Measurements from ENCODE around the gene PRAC2.

PRAC2 gene

DNA sequence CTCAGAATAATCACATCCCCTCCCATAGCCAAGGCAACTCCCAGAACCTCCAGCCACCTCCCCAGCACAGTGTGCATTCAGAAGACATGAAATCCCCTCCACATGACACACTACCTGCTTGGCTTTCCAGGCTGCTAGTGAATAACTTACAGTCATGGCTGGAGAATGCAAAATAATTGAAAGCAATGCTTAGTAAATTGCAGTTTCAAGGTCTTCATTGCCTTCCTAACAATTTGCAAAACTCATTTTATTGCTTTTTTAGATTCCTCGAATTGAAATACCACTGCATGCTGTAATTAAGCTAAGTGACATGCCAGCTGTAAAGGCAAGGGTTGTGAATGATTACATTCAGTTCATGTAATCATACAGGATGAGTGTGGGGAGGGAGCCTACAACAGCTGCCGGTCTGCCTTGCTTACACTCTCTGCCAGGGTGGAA, 34.6 kb downstream of the PRAC2 start:
- TF ChIP-seq EP300 (IDR thresholded peaks at IDR 0.05; ENCODE audit: borderline replicate concordance) = no peak
- no peak for TF ChIP-seq FOXM1 (IDR thresholded peaks at IDR 0.05; ENCODE audit: borderline replicate concordance, low read depth)

DNA sequence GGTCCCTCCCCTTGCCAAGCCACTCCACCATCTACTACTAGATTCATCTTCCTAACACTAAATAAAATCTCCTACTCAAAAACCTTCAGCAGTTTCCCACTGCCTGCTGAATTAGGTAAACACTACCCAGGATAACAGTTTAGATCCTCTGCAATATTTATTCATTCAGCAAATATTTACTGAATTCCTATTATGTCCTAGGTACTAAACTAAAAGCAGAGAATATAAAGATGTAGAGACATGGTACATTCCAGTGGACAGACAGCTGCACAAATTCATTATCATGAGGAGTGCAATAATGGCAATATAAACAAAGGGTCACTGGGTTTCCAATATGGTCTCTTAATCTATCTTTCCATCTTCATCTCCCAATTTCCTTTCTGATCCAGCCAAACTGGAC, 36.3 kb downstream of the PRAC2 start:
- TF ChIP-seq TEAD4 (IDR thresholded peaks at IDR 0.05) (no peak), CEBPB (IDR thresholded peaks at IDR 0.05) (no peak), NFIC (IDR thresholded peaks at IDR 0.05) (no peak), ZBTB7A (IDR thresholded peaks at IDR 0.05; ENCODE audit: low read depth) (no peak), EGR1 (IDR thresholded peaks at IDR 0.05) (no peak), YY1 (IDR thresholded peaks at IDR 0.05; ENCODE audit: low read depth) (no peak), RAD21 (IDR thresholded peaks at IDR 0.05; ENCODE audit: low read depth) (no peak), FOXM1 (IDR thresholded peaks at IDR 0.05; ENCODE audit: borderline replicate concordance, low read depth) (no peak), CREB1 (IDR thresholded peaks at IDR 0.05; ENCODE audit: low read depth) (no peak)

DNA sequence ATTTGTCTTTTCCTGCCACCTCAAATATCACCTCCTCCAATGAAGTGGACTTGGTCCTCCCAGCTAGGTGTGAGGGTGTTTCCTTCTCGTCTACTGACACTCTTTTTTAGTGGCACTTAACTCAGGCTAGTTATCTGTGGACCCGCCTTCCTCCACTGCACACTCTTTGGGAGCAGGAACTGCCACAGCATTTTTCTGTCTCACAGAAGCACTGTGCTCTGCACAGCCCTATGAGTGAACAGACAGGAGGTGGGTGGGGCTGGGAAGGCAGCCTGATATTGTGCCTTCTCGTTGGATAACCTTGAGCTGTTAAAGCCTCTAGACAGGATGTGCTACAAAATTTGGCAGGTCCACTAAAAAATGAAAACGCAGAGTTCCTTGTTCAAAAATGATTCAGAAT, 37.4 kb downstream of the PRAC2 start:
- no peak for TF ChIP-seq EP300 (IDR thresholded peaks at IDR 0.05; ENCODE audit: borderline replicate concordance)
- TF ChIP-seq, protein P1, sequence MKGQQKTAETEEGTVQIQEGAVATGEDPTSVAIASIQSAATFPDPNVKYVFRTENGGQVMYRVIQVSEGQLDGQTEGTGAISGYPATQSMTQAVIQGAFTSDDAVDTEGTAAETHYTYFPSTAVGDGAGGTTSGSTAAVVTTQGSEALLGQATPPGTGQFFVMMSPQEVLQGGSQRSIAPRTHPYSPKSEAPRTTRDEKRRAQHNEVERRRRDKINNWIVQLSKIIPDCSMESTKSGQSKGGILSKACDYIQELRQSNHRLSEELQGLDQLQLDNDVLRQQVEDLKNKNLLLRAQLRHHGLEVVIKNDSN (IDR thresholded peaks at IDR 0.05) = no peak

DNA sequence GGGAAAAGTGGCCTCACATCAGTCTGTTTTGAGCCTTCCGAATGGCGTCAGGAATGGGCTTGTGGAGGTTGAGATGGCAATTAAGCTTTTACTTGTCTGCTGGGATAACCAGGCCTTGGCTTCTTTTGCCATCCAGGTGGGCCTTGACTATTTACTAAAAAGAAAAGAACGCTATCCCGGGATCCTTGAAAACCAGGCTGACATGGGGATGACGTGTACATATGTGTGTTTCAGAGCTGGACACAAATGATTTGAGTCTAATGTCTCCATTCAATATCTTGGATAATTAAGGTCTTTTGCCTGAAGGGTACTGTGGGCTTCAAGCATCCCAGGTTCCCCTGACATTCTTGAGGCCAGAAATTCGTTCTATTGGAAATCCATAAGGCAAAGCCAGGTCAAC, 38.1 kb downstream of the PRAC2 start:
- TF ChIP-seq, protein P1 (IDR thresholded peaks at IDR 0.05) = no peak
- TF ChIP-seq, protein P2, sequence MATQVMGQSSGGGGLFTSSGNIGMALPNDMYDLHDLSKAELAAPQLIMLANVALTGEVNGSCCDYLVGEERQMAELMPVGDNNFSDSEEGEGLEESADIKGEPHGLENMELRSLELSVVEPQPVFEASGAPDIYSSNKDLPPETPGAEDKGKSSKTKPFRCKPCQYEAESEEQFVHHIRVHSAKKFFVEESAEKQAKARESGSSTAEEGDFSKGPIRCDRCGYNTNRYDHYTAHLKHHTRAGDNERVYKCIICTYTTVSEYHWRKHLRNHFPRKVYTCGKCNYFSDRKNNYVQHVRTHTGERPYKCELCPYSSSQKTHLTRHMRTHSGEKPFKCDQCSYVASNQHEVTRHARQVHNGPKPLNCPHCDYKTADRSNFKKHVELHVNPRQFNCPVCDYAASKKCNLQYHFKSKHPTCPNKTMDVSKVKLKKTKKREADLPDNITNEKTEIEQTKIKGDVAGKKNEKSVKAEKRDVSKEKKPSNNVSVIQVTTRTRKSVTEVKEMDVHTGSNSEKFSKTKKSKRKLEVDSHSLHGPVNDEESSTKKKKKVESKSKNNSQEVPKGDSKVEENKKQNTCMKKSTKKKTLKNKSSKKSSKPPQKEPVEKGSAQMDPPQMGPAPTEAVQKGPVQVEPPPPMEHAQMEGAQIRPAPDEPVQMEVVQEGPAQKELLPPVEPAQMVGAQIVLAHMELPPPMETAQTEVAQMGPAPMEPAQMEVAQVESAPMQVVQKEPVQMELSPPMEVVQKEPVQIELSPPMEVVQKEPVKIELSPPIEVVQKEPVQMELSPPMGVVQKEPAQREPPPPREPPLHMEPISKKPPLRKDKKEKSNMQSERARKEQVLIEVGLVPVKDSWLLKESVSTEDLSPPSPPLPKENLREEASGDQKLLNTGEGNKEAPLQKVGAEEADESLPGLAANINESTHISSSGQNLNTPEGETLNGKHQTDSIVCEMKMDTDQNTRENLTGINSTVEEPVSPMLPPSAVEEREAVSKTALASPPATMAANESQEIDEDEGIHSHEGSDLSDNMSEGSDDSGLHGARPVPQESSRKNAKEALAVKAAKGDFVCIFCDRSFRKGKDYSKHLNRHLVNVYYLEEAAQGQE (IDR thresholded peaks at IDR 0.05; ENCODE audit: low read depth) = no peak
- TF ChIP-seq NFIC (IDR thresholded peaks at IDR 0.05) = no peak
- TF ChIP-seq, protein P3, sequence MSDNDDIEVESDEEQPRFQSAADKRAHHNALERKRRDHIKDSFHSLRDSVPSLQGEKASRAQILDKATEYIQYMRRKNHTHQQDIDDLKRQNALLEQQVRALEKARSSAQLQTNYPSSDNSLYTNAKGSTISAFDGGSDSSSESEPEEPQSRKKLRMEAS (IDR thresholded peaks at IDR 0.05) = no peak
- TF ChIP-seq TCF12 (IDR thresholded peaks at IDR 0.05; ENCODE audit: low read depth) = no peak
- TF ChIP-seq YY1 (IDR thresholded peaks at IDR 0.05; ENCODE audit: low read depth) = no peak
- TF ChIP-seq CREB1 (IDR thresholded peaks at IDR 0.05; ENCODE audit: low read depth) = no peak
- no peak for TF ChIP-seq EGR1 (IDR thresholded peaks at IDR 0.05)
- TF ChIP-seq TAF1 (IDR thresholded peaks at IDR 0.05; ENCODE audit: low read depth) = no peak
- TF ChIP-seq CEBPB (IDR thresholded peaks at IDR 0.05) = no peak
- no peak for TF ChIP-seq ZBTB7A (IDR thresholded peaks at IDR 0.05; ENCODE audit: low read depth)
- no peak for TF ChIP-seq FOXM1 (IDR thresholded peaks at IDR 0.05; ENCODE audit: borderline replicate concordance, low read depth)
- no peak for TF ChIP-seq EP300 (IDR thresholded peaks at IDR 0.05; ENCODE audit: borderline replicate concordance)
- no peak for TF ChIP-seq RAD21 (IDR thresholded peaks at IDR 0.05; ENCODE audit: low read depth)
- TF ChIP-seq TEAD4 (IDR thresholded peaks at IDR 0.05) = no peak

DNA sequence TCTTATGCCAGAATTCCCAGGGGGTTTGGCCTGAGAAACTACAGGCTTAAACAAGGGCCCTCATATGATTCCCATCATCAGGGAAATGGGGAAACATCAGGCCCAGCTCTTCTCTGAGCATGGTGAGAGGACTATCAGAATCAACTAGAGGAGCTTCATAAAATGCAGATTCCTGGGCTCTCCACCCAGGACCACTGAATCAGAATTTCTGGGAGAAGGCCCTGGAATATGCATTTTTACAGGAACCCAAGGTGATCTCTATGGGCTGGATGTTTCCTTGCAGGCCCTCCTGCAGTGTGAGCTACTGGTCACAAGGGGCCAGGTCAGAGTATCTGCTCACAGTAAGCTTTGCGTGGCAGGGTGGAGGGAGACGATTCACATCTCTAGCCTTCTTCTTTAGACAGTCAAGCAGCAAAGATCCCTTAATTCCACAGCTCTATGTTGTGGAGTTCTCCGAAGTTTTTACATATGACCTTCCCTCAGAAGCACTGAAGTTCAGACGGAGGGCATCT, 44.3 kb downstream of the PRAC2 start:
- TF ChIP-seq, protein P2 (IDR thresholded peaks at IDR 0.05; ENCODE audit: low read depth) = no peak

DNA sequence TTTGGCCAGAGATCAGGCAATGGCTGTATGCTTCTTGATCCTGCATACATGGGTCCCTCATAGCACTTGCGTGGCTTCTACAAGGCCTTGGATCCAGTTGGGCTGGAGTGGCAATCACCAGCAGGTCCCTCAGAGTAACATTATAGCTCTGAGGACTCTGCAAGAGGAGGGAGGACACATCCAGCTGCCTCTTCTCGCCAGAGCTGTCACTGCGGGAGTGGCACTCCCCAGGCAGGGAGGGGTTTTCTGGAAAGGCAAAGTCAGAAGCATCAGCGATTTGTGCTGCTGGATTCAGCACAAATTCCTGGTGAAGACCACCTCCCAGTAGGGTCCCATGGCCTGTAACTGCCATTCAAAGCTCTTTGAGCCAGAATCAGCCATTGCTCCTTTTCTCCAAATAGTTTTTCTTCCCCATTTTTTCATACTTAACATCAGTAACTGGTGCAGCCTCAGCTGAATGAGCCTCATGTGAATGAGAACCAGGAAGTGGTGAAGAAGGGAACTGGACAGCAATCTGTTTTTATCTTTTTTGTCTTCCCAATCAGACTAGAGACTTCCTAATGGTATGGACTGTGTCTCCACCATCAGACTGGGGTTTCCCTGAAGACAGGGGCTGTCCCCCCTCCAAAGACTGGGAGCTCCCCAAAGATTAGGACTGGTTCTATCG, 46.2 kb downstream of the PRAC2 start:
- TF ChIP-seq YY1 (IDR thresholded peaks at IDR 0.05; ENCODE audit: low read depth) (no peak), TEAD4 (IDR thresholded peaks at IDR 0.05) (no peak), EP300 (IDR thresholded peaks at IDR 0.05; ENCODE audit: borderline replicate concordance) (no peak), CEBPB (IDR thresholded peaks at IDR 0.05) (no peak), NFIC (IDR thresholded peaks at IDR 0.05) (no peak), TCF12 (IDR thresholded peaks at IDR 0.05; ENCODE audit: low read depth) (no peak), ZBTB7A (IDR thresholded peaks at IDR 0.05; ENCODE audit: low read depth) (no peak), FOXM1 (IDR thresholded peaks at IDR 0.05; ENCODE audit: borderline replicate concordance, low read depth) (no peak), TAF1 (IDR thresholded peaks at IDR 0.05; ENCODE audit: low read depth) (no peak), EGR1 (IDR thresholded peaks at IDR 0.05) (no peak), CREB1 (IDR thresholded peaks at IDR 0.05; ENCODE audit: low read depth) (no peak), RAD21 (IDR thresholded peaks at IDR 0.05; ENCODE audit: low read depth) (no peak)
- TF ChIP-seq, protein P3 (IDR thresholded peaks at IDR 0.05) = no peak
- TF ChIP-seq, protein P1 (IDR thresholded peaks at IDR 0.05) = no peak
- TF ChIP-seq, protein P2 (IDR thresholded peaks at IDR 0.05; ENCODE audit: low read depth) = no peak
